Measurements from ENCODE around the gene KRTAP1-1. TPM values are rescaled to one million over a fixed set of nuclear protein-coding genes. Genes with fewer than 3 reads are reported as not detected.

KRTAP1-1 gene
- polyA plus RNA-seq, 1 donor, result not detected

DNA sequence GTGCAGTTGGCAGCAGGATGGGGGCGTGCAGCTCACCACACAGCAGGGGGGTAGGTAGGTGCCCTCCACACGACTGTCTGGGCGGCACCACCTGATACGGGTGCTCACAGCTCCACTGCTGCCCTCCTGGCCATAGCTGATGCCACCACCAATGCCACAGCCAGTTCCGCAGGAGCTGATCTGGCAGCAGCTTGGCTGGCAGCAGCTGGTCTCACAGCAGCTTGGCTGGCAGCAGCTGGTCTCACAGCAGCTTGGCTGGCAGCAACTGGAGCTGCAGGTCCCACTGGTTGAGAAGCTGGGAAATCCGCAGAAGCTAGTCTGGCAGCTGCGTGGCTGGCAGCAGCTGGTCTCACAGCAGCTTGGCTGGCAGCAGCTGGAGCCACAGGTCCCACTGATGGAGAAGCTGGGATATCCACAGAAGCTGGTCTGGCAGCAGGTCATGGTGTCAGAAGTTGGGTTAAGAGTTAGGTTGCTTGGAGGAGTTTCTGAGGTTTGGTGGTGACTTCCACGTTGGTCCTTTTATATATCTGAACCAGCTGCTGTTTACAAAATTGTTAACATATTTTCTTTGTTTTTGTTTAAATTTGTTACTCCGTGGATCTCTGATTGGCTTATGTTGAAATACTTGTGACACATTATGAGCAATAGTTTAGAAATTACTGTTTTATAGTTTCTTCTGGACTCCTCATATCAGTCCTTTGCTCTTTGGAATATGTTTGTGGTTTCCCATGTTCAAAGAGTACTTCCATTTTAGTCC is 14.4 kb downstream of the KRTAP1-1 start, which contains the start of gene KRTAP1-5:
TSS of gene KRTAP1-5 (minus strand) at position 494 of the 757 bp plus-strand sequence. CDS start at position 441, 53 bp downstream.
- Histone ChIP-seq H3K27ac (ENCODE audit: low read length) (no peak within 1 kb of the TSS), H3K27me3 (ENCODE audit: control insufficient read depth, insufficient read depth, low read length) (no peaks in the 10 kb centered on the region)
- WGBS (ENCODE audit: insufficient coverage, low lambda C conversion rate), result 64% methylated on average over 2 of the region's 9 CpGs

DNA sequence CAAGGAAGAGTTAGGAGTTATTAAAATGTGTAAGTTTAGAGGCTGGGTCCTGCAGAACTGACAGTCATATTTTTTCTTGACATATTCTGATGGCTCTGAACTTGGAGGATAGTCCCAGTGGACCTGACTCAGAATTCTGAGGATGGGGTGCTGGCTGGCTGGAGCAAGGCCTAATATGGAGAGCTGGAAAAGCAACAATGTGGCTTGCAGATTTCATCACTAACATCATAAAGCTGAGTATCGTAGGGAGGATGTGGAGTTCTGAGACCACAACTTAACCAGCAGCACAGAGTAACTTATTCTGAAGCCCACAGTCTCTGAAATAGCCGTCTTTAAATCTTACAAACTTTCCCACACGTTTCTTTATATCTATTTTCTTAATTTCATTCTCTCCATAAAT is 16.6 kb downstream of the KRTAP1-1 start:
- no CpG with 5 or more reads among the region's 3 CpGs for whole genome bisulfite sequencing (ENCODE audit: insufficient coverage, low lambda C conversion rate)
- no peaks in the 10 kb centered on the region for H3K9me3 ChIP-seq (ENCODE audit: control insufficient read depth, low read depth, low read length)
- H3K27me3 ChIP-seq (ENCODE audit: control insufficient read depth, insufficient read depth, low read length), result no peaks in the 10 kb centered on the region

More for the DNA sequence above, 14.4 kb downstream of the KRTAP1-1 start, which contains the start of gene KRTAP1-5:
- DNase-seq, result no peak
- H3K4me1 ChIP-seq (ENCODE audit: control insufficient read depth, insufficient read depth, low read length), result no peaks in the 10 kb centered on the region
- no peaks in the 10 kb centered on the region for H3K36me3 ChIP-seq (ENCODE audit: control insufficient read depth, insufficient read depth, low read length)
- H3K9me3 ChIP-seq (ENCODE audit: control insufficient read depth, low read depth, low read length), result no peaks in the 10 kb centered on the region
- H3K4me3 ChIP-seq (ENCODE audit: low read length), result no peak within 1 kb of the TSS

DNA sequence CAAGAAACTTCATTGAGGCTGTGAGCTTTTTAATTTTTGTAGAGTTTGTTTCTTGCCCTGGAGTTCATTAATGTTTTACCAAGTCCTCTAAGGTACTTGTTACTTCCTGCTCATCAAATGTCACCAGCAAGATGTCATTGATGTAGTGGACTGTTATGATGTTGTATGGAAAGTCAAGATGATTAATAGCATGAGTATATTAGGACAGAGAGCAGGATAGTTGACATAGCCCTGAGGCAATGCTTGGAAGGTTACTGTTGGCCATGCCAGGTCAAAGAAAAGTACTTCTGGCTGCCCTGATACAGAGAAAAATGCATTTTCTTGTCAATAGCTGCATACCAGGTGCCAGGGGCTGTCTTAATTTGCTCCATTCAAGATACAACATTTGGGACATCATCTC is 20.9 kb downstream of the KRTAP1-1 start:
- Histone ChIP-seq H3K4me1 (ENCODE audit: control insufficient read depth, insufficient read depth, low read length) (no peaks in the 10 kb centered on the region), H3K9me3 (ENCODE audit: control insufficient read depth, low read depth, low read length) (no peaks in the 10 kb centered on the region), H3K36me3 (ENCODE audit: control insufficient read depth, insufficient read depth, low read length) (no peaks in the 10 kb centered on the region), H3K4me3 (ENCODE audit: low read length) (no peak overlapping the region), H3K27me3 (ENCODE audit: control insufficient read depth, insufficient read depth, low read length) (no peaks in the 10 kb centered on the region), H3K27ac (ENCODE audit: low read length) (no peak overlapping the region)
- DNase-seq, result no peak

More for the DNA sequence above, 16.6 kb downstream of the KRTAP1-1 start:
- Histone ChIP-seq H3K4me3 (ENCODE audit: low read length) (no peak overlapping the region), H3K27ac (ENCODE audit: low read length) (no peak overlapping the region), H3K36me3 (ENCODE audit: control insufficient read depth, insufficient read depth, low read length) (no peaks in the 10 kb centered on the region), H3K4me1 (ENCODE audit: control insufficient read depth, insufficient read depth, low read length) (no peaks in the 10 kb centered on the region)
- no peak for DNase-seq

DNA sequence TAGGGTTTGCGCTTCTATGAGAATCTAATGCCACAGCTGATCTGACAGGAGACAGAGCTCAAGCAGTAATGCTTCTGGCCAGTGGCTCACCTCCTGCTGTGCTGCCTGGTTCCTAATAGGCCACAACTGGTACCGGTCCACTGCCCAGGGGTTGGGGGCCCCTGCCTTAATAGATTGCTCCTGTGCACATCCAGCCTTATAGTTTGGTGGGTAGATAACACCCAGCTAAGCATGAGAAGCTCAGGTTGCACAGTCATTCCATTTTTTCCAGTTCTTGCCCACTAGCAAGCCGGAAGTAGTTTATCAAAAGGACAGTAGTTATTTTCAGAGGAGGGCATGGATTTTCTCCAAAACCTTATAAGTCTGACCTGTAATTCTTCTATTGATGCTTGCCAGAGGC is 21.8 kb downstream of the KRTAP1-1 start:
- no peak for DNase-seq
- Histone ChIP-seq H3K4me3 (ENCODE audit: low read length) (no peak overlapping the region), H3K4me1 (ENCODE audit: control insufficient read depth, insufficient read depth, low read length) (no peaks in the 10 kb centered on the region), H3K36me3 (ENCODE audit: control insufficient read depth, insufficient read depth, low read length) (no peaks in the 10 kb centered on the region), H3K27ac (ENCODE audit: low read length) (no peak overlapping the region), H3K27me3 (ENCODE audit: control insufficient read depth, insufficient read depth, low read length) (no peaks in the 10 kb centered on the region), H3K9me3 (ENCODE audit: control insufficient read depth, low read depth, low read length) (no peaks in the 10 kb centered on the region)
- WGBS (ENCODE audit: insufficient coverage, low lambda C conversion rate), result no CpG with 5 or more reads among the region's 3 CpGs

DNA sequence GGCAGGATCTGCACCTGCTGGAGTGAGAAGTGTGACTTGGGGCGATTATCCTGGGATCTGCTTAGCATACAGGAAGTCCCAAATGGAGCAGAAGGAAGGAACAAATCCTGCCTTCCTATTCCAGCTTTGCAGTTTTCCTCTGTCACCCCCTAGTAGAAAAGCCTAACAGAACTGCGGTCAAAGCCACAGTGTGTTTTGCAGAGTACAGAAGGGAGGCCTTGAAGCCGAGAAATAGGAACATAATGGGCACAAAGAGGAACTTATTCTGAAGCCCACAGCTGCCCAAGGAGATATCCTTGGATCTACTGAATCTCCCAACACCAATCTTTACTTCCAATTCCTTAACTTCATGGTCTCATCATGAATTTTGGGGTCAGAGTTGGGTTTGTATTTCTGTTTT is 22.7 kb downstream of the KRTAP1-1 start:
- no peak for DNase-seq
- no CpG with 5 or more reads among the region's 3 CpGs for WGBS (ENCODE audit: insufficient coverage, low lambda C conversion rate)
- Histone ChIP-seq H3K4me1 (ENCODE audit: control insufficient read depth, insufficient read depth, low read length) (no peaks in the 10 kb centered on the region), H3K4me3 (ENCODE audit: low read length) (no peak overlapping the region), H3K27ac (ENCODE audit: low read length) (no peak overlapping the region), H3K9me3 (ENCODE audit: control insufficient read depth, low read depth, low read length) (no peaks in the 10 kb centered on the region), H3K27me3 (ENCODE audit: control insufficient read depth, insufficient read depth, low read length) (no peaks in the 10 kb centered on the region), H3K36me3 (ENCODE audit: control insufficient read depth, insufficient read depth, low read length) (no peaks in the 10 kb centered on the region)

DNA sequence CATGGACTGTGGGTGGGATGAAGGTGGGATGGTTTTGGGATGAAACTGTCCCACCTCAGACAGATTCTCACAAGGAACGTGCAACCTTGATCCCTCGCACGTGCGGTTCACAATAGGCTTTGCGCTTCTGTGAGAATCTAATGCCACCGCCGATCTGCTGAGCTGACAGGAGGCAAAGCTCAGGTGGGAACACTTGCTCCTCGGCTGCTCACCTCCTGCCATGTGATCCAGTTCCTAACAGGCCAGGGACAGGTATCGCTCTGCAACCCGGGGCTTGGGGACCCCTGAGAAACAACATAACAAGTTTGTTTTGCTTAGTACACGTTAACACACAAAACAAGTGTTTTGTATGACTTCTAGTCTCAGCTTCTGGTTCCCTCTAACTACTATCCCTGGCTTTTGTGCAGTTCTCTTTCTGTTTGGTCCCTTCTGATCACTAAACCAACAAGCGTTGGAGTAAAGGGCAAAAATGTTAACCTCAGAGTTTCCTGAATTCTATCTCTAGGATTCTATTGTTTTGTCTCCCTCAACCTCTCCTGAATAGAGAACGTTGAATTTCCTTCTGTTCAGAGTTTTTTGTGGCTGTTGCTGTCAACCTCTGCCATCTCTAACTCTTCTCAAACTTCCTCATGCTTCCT is 24.6 kb downstream of the KRTAP1-1 start:
- Histone ChIP-seq H3K27ac (ENCODE audit: low read length) (no peak overlapping the region), H3K4me3 (ENCODE audit: low read length) (no peak overlapping the region), H3K9me3 (ENCODE audit: control insufficient read depth, low read depth, low read length) (no peaks in the 10 kb centered on the region), H3K36me3 (ENCODE audit: control insufficient read depth, insufficient read depth, low read length) (no peaks in the 10 kb centered on the region), H3K27me3 (ENCODE audit: control insufficient read depth, insufficient read depth, low read length) (no peaks in the 10 kb centered on the region), H3K4me1 (ENCODE audit: control insufficient read depth, insufficient read depth, low read length) (no peaks in the 10 kb centered on the region)
- 65% methylated on average over 2 of the region's 13 CpGs for WGBS (ENCODE audit: insufficient coverage, low lambda C conversion rate)
- no peak for DNase-seq

DNA sequence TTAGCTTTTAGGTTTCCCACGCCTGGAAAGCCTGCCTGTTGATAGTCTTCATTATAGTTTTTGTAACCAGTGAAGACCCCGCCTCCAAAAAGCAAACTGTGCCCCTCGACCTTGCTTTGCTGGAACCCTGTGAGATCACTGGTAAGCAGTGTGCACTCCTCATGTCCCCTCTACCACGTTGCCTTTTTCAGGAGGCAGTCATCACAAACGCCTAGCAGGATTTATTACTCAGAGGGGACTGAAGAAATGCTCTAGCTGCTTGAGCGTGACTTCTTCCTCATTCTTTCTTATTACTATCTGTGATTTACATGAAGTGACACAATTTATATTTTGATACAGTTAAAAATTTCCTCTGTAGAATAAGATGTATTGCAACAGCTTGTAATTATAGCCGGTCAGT is 25.8 kb downstream of the KRTAP1-1 start:
- H3K4me3 ChIP-seq (ENCODE audit: low read length), result no peak overlapping the region
- no peak overlapping the region for H3K27ac ChIP-seq (ENCODE audit: low read length)
- DNase-seq, result no peak
- 100% methylated on average over 2 of the region's 7 CpGs for WGBS (ENCODE audit: insufficient coverage, low lambda C conversion rate)
- no peaks in the 10 kb centered on the region for H3K27me3 ChIP-seq (ENCODE audit: control insufficient read depth, insufficient read depth, low read length)
- H3K36me3 ChIP-seq (ENCODE audit: control insufficient read depth, insufficient read depth, low read length), result no peaks in the 10 kb centered on the region
- no peaks in the 10 kb centered on the region for H3K9me3 ChIP-seq (ENCODE audit: control insufficient read depth, low read depth, low read length)
- H3K4me1 ChIP-seq (ENCODE audit: control insufficient read depth, insufficient read depth, low read length), result no peaks in the 10 kb centered on the region

DNA sequence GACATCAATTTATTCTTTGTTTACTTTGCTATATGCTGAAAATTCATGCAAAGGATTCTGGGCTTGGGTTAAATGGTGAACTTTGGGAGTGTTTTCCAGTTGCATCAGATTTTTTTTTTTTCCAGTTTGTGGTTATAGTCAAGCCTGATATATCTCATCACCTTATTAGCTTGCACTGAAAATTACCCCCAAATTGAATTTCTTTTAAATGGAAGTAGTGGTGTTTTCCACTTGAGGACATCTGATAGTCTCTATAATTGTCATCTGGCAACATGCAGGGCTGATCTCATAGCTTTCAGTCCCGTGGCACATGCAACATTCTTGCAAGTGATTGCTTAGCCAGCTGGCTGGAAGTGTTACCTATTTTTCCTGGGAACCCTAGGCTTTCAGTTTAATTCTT is 27.6 kb downstream of the KRTAP1-1 start:
- WGBS (ENCODE audit: insufficient coverage, low lambda C conversion rate), result no CpG with 5 or more reads among the region's 1 CpG
- no peak overlapping the region for H3K4me3 ChIP-seq (ENCODE audit: low read length)
- peaks cover 2% of the 10 kb centered on the region for H3K27me3 ChIP-seq (ENCODE audit: control insufficient read depth, insufficient read depth, low read length)
- no peaks in the 10 kb centered on the region for H3K36me3 ChIP-seq (ENCODE audit: control insufficient read depth, insufficient read depth, low read length)
- H3K27ac ChIP-seq (ENCODE audit: low read length), result no peak overlapping the region
- no peaks in the 10 kb centered on the region for H3K9me3 ChIP-seq (ENCODE audit: control insufficient read depth, low read depth, low read length)
- DNase-seq, result no peak
- H3K4me1 ChIP-seq (ENCODE audit: control insufficient read depth, insufficient read depth, low read length), result no peaks in the 10 kb centered on the region

DNA sequence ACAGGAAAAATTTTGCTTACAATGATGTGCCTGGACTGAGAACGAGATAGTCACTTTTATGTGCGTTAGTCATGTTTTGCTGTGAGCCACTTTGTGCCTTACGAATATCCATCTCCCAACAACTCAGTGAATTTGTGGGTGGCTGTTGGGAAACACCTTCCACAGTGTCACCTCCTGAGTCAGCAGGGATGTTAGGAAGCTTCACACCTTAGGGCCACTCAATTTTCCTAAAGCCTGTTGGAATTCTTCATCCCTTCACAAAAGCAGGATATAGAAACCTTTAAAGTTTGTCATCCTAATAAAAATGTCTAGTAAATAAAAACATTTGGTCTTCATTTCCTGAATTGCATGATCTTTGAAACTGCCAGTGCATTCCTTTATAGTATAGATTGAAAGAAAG is 28.1 kb downstream of the KRTAP1-1 start:
- H3K4me3 ChIP-seq (ENCODE audit: low read length), result no peak overlapping the region
- no peak overlapping the region for H3K27ac ChIP-seq (ENCODE audit: low read length)
- no CpG with 5 or more reads among the region's 3 CpGs for WGBS (ENCODE audit: insufficient coverage, low lambda C conversion rate)

DNA sequence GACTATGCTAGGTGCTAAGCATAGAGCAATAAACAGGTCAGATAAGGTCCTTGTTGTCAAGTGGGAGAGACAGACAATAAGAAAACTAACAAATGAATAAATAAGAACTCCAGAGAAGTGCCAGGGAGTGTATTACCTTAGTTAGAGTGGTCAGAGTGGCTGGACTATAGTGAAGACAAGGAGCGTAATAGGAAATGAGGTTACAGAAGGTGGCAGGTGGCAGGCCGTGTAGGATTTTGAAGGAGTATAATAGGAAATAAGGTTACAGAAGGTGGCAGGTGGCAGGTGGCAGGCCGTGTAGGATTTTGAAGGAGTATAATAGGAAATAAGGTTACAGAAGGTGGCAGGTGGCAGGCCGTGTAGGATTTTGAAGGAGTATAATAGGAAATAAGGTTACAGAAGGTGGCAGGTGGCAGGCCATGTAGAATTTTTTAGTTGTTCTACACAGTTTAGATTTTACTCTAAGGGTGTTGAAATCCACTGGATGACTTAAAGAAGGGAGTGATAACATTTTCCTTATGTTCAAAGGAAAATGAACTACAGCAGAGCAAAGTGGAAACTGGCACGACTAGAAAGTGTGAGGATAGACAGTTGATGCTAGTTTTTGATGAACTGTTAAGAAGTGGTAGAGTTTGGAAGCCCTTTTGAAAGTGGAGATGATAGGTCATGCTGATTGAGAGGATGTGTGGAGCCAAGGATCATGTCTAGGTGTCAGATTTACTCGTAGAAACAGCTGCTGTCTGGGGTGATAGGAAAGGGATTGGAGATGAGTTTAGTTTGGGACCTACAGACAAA is 28.7 kb downstream of the KRTAP1-1 start:
- H3K4me1 ChIP-seq (ENCODE audit: control insufficient read depth, insufficient read depth, low read length), result no peaks in the 10 kb centered on the region
- 82% methylated on average over 5 of the region's 6 CpGs for WGBS (ENCODE audit: insufficient coverage, low lambda C conversion rate)
- H3K4me3 ChIP-seq (ENCODE audit: low read length), result no peak overlapping the region
- no peak for DNase-seq
- peaks cover 2% of the 10 kb centered on the region for H3K27me3 ChIP-seq (ENCODE audit: control insufficient read depth, insufficient read depth, low read length)
- H3K9me3 ChIP-seq (ENCODE audit: control insufficient read depth, low read depth, low read length), result no peaks in the 10 kb centered on the region
- H3K27ac ChIP-seq (ENCODE audit: low read length), result no peak overlapping the region
- no peaks in the 10 kb centered on the region for H3K36me3 ChIP-seq (ENCODE audit: control insufficient read depth, insufficient read depth, low read length)

More for the DNA sequence above, 28.1 kb downstream of the KRTAP1-1 start:
- DNase-seq, result no peak
- H3K36me3 ChIP-seq (ENCODE audit: control insufficient read depth, insufficient read depth, low read length), result no peaks in the 10 kb centered on the region
- H3K9me3 ChIP-seq (ENCODE audit: control insufficient read depth, low read depth, low read length), result no peaks in the 10 kb centered on the region
- H3K4me1 ChIP-seq (ENCODE audit: control insufficient read depth, insufficient read depth, low read length), result no peaks in the 10 kb centered on the region
- H3K27me3 ChIP-seq (ENCODE audit: control insufficient read depth, insufficient read depth, low read length), result peaks cover 2% of the 10 kb centered on the region
